HL-60 (cell line): Measurements from ENCODE around the gene JMJD7.

Experiments used
- DNase-seq, 2 experiments: peaks; one replicate each; pipeline ENCODE4 v3.0.0-alpha.2; 2010 to 2020; ENCODE audit warnings: low read depth in 1 of 2, low spot score in 1 of 2
- H3K27ac ChIP-seq: fragments of 250-450 bp; sonication (Bioruptor Pico); replicated peaks from 2 replicates; pipeline ENCODE4 v1.5.1; 2020; ENCODE audit warnings: mild to moderate bottlenecking, moderate library complexity
- H3K27me3 ChIP-seq: fragments of 250-450 bp; sonication (Bioruptor Pico); 2 replicates; pipeline ENCODE4 v1.5.1; 2021; ENCODE audit warnings: mild to moderate bottlenecking, moderate library complexity; ENCODE audit not compliant: insufficient read depth, poor library complexity, severe bottlenecking
- H3K4me3 ChIP-seq: replicated peaks from 2 replicates; pipeline ENCODE4 v1.5.1; 2011; ENCODE audit warnings: mild to moderate bottlenecking, control low read depth, low read length; ENCODE audit not compliant: insufficient read depth
- CTCF ChIP-seq: IDR thresholded peaks from one replicate; pipeline ENCODE4 v1.5.1; 2011; ENCODE audit warnings: low read length, control low read depth, inconsistent platforms; ENCODE audit not compliant: insufficient read depth
- GABPA ChIP-seq: IDR thresholded peaks from 2 replicates; pipeline ENCODE4 v1.6.1; 2012; ENCODE audit warnings: low read depth
- POLR2AphosphoS5 ChIP-seq: IDR thresholded peaks from 2 replicates; pipeline ENCODE4 v1.6.1; 2012; ENCODE audit warnings: low read depth
- REST ChIP-seq: IDR thresholded peaks from 2 replicates; pipeline ENCODE4 v1.6.1; 2012; ENCODE audit warnings: low read depth; ENCODE audit not compliant: insufficient replicate concordance
- SPI1 ChIP-seq: IDR thresholded peaks from 2 replicates; pipeline ENCODE4 v1.6.1; 2012; ENCODE audit warnings: low read depth, mild to moderate bottlenecking, borderline replicate concordance

The JMJD7 gene

DNA sequence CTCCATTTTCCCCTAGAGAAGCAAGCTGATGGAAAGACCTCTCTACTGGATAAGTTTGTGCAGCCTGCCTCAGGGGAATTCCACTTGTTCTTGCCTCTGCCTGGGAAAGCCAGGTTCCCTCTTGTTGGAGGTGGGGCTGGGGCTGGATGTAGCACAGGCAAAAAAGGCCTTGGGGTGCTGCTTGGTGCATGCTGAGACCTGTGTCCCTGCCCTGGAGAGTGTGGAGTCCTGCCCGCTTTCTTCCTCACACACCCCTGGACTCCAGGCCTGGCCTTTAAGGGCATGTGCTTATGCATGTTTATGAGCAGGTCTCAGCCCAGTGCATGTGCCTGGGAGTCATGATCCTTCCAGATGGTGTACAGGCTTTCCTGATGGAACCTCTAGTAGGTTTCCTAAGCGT, 23.5 kb upstream of the JMJD7 start:
- H3K4me3 ChIP-seq, result no peak overlapping the region
- no peak overlapping the region for H3K27ac ChIP-seq
- no peak for DNase-seq
- no peaks in the 10 kb centered on the region for H3K27me3 ChIP-seq
- no peak for TF ChIP-seq SPI1
- no peak for TF ChIP-seq CTCF
- TF ChIP-seq REST, result no peak
- TF ChIP-seq GABPA, result no peak
- no peak for TF ChIP-seq POLR2AphosphoS5

DNA sequence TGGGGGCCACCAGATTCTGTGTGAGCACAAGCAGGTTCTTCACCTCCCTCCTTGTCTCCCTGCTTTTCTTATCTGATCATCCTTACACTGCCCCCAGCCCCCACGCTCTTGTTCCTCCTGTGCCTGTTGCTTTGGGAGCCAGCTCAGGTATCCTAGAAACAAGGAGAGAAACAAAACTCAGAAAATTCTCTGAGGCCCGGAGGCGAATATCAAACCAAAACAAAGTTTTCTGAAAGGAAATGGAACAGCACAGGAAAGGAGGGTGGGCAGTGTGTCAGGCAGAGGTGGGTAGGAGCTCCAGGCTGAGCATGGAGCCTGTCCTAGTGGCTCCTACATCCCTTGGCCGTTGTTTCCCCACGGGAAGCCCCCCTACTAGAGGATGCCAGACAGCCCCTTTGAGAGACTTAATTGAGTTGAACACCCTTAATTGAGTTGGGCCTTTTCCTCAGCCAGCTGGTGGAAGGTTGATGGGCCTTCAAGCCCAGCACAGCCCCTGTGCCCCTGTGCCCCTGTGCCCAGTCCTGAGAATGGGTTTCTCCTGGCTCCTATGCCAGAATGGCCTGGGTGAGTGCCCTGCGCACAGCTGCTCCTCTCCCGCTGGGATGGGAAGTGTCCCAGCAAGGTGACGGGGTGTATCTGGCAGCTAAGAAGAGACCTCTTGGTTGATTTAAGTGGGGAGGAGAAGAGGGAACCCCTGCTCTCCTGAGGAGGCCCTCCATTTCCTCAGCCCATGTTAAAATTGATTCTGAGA, 22.8 kb upstream of the JMJD7 start:
- DNase-seq, result no peak
- no peak overlapping the region for H3K4me3 ChIP-seq
- H3K27ac ChIP-seq, result no peak overlapping the region
- TF ChIP-seq CTCF (no peak), GABPA (no peak), REST (no peak), POLR2AphosphoS5 (no peak), SPI1 (no peak)
- H3K27me3 ChIP-seq, result no peaks in the 10 kb centered on the region

- Histone ChIP-seq H3K4me3 (no peak overlapping the region), H3K27ac (no peak overlapping the region), H3K27me3 (no peaks in the 10 kb centered on the region)
- no peak for TF ChIP-seq GABPA
- TF ChIP-seq REST, result no peak
- TF ChIP-seq CTCF, result no peak
- no peak for TF ChIP-seq SPI1
- no peak for TF ChIP-seq POLR2AphosphoS5
- DNase-seq, result no peak
These were observed 22.2 kb upstream of the JMJD7 start for GRCh38 chr15:41805711-41806110.
